GM21786 (cell line): ENCODE measurements around the gene PTPMT1.
"Not testable (repeated sequence)": the region's sequence is repeated elsewhere in the genome, so short reads cannot be mapped to it uniquely, and the experiment has no call there.

Experiments
- ATAC-seq: cut with Tn5 transposase; IDR thresholded peaks from one replicate; pipeline ENCODE4 v1.9.1; 2021; ENCODE audit not compliant: unreplicated experiment

The PTPMT1 gene

GRCh38 chr11:47545298-47545697 lies 20.1 kb upstream of the PTPMT1 start:
- no peak for ATAC-seq

GRCh38 chr11:47546274-47546673 lies 19.1 kb upstream of the PTPMT1 start:
- not testable (repeated sequence) for ATAC-seq

GRCh38 chr11:47550288-47551047 lies 14.9 kb upstream of the PTPMT1 start:
- no peak for ATAC-seq

- ATAC-seq: no peak
Observed at GRCh38 chr11:47551086-47551485, 14.3 kb upstream of the PTPMT1 start.

- no peak for ATAC-seq
Observed at GRCh38 chr11:47552056-47552565, 13.3 kb upstream of the PTPMT1 start.

GRCh38 chr11:47552566-47553405 lies 12.6 kb upstream of the PTPMT1 start, which contains the start of gene CELF1:
Gene CELF1, minus strand, starts transcription at chr11:47553132. Its CDS starts 53,609 bp downstream, at chr11:47499523.
- ATAC-seq: peak; percentile 86

GRCh38 chr11:47553406-47553743 lies 12.0 kb upstream of the PTPMT1 start:
- peak; percentile 23 for ATAC-seq

GRCh38 chr11:47557004-47557403 lies 8.4 kb upstream of the PTPMT1 start:
- not testable (repeated sequence) for ATAC-seq

- no peak for ATAC-seq
Observed at GRCh38 chr11:47558695-47559094, 6.7 kb upstream of the PTPMT1 start.

- ATAC-seq: no peak
Observed at GRCh38 chr11:47560426-47560825, 5.0 kb upstream of the PTPMT1 start.

GRCh38 chr11:47562393-47562792 lies 3.0 kb upstream of the PTPMT1 start:
- ATAC-seq: not testable (repeated sequence)

- not testable (repeated sequence) for ATAC-seq
Observed at GRCh38 chr11:47564366-47564765, 1.0 kb upstream of the PTPMT1 start.

GRCh38 chr11:47564933-47565339 lies 463 bp upstream of the PTPMT1 start:
- ATAC-seq: peak; percentile 2

GRCh38 chr11:47566149-47566698 lies 825 bp downstream of the PTPMT1 start:
- no peak for ATAC-seq

- ATAC-seq: no peak
Observed at GRCh38 chr11:47569646-47570045, 4.2 kb downstream of the PTPMT1 start.

GRCh38 chr11:47570651-47571356 lies 5.4 kb downstream of the PTPMT1 start:
- ATAC-seq: no peak

- ATAC-seq: no peak
Observed at GRCh38 chr11:47571357-47571729, 5.9 kb downstream of the PTPMT1 start.

GRCh38 chr11:47571895-47572294 lies 6.5 kb downstream of the PTPMT1 start:
- no peak for ATAC-seq

- ATAC-seq: no peak
Observed at GRCh38 chr11:47572715-47573255, 7.4 kb downstream of the PTPMT1 start.

- ATAC-seq: no peak
Observed at GRCh38 chr11:47573321-47573720, 7.9 kb downstream of the PTPMT1 start.
